ENCODE results near the gene SLC32A1. TPM values are rescaled to one million over a fixed set of nuclear protein-coding genes. Genes with fewer than 3 reads are reported as not detected.

The SLC32A1 gene
- total and polyA plus RNA-seq, 2 donors from 2014 or later, result not detected

GRCh38 chr20:38730167-38730988 is 6.1 kb downstream of the SLC32A1 start:
- Histone ChIP-seq H3K27me3 (ENCODE audit: control insufficient read depth, insufficient read depth, low read length) (peaks cover 57% of the 10 kb centered on the region), H3K36me3 (ENCODE audit: control insufficient read depth in 2 of 3, insufficient read depth in 3 of 3, low read length in 3 of 3) (no peaks in the 10 kb centered on the region), H3K4me3 (ENCODE audit: low read length in 3 of 3) (no peak overlapping the region), H3K9me3 (ENCODE audit: control insufficient read depth in 2 of 3, insufficient read depth in 1 of 3, low read length in 3 of 3) (no peaks in the 10 kb centered on the region), H3K9ac (ENCODE audit: low read length in 3 of 3) (no peak overlapping the region), H3K27ac (ENCODE audit: low read depth in 2 of 2, low read length in 2 of 2) (no peak overlapping the region), H3K4me1 (ENCODE audit: control insufficient read depth in 2 of 3, insufficient read depth in 2 of 3, low read depth in 1 of 3, low read length in 3 of 3) (peaks cover 0 to 14% (median 7%) of the 10 kb centered on the region in 3 donors)
- DNase-seq, result peak in 1 of 5 donors; percentile 56
- TF ChIP-seq CTCF (IDR thresholded peaks at IDR 0.05; ENCODE audit: borderline replicate concordance, extremely low read depth, insufficient read depth), result no peak
- intact Hi-C loops (cut with DNase I), result no loop called here
- FAIRE-seq, result no peak

GRCh38 chr20:38730989-38731737 is 6.9 kb downstream of the SLC32A1 start:
- Histone ChIP-seq H3K9me3 (ENCODE audit: control insufficient read depth in 2 of 3, insufficient read depth in 1 of 3, low read length in 3 of 3) (no peaks in the 10 kb centered on the region), H3K27ac (ENCODE audit: low read depth in 2 of 2, low read length in 2 of 2) (no peak overlapping the region), H3K9ac (ENCODE audit: low read length in 3 of 3) (no peak overlapping the region), H3K4me3 (ENCODE audit: low read length in 3 of 3) (peak overlapping the region in 2 of 3 donors; percentile 15 to 53), H3K4me1 (ENCODE audit: control insufficient read depth in 2 of 3, insufficient read depth in 2 of 3, low read depth in 1 of 3, low read length in 3 of 3) (peaks cover 0 to 10% (median 7%) of the 10 kb centered on the region in 3 donors), H3K27me3 (ENCODE audit: control insufficient read depth, insufficient read depth, low read length) (peaks cover 52% of the 10 kb centered on the region), H3K36me3 (ENCODE audit: control insufficient read depth in 2 of 3, insufficient read depth in 3 of 3, low read length in 3 of 3) (no peaks in the 10 kb centered on the region)
- intact Hi-C loops (cut with DNase I), result no loop called here
- peak; percentile 85 for TF ChIP-seq CTCF (IDR thresholded peaks at IDR 0.05; ENCODE audit: borderline replicate concordance, extremely low read depth, insufficient read depth)
- no peak for FAIRE-seq
- peak; percentile 82 to 86 (median 83) for DNase-seq

DNA sequence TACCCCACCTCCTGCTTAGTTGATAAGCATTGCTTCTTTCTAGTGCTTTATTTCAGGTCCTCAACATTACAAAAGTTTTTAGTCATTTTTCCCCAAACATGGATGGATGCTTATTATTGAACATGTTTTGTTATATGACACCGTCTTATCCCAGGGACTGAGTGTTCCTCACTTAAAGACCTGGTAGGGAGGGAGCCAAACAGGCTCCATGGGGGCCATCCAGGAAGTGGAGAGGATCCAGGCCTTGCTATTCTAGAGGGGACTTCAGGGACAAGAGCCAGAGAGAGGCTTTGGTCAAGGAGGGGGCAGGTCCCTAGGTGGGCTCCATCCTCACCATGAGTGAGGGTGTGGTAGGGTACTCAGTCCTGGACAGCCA is 7.4 kb downstream of the SLC32A1 start:
- no peak for FAIRE-seq
- peaks cover 52% of the 10 kb centered on the region for H3K27me3 ChIP-seq (ENCODE audit: control insufficient read depth, insufficient read depth, low read length)
- H3K9me3 ChIP-seq (ENCODE audit: control insufficient read depth in 2 of 3, insufficient read depth in 1 of 3, low read length in 3 of 3), result no peaks in the 10 kb centered on the region
- peaks cover 0 to 10% (median 7%) of the 10 kb centered on the region in 3 donors for H3K4me1 ChIP-seq (ENCODE audit: control insufficient read depth in 2 of 3, insufficient read depth in 2 of 3, low read depth in 1 of 3, low read length in 3 of 3)
- no peak overlapping the region for H3K4me3 ChIP-seq (ENCODE audit: low read length in 3 of 3)
- H3K27ac ChIP-seq (ENCODE audit: low read depth in 2 of 2, low read length in 2 of 2), result no peak overlapping the region
- DNase-seq, result no peak
- peak overlapping the region in 1 of 3 donors; percentile 2 for H3K9ac ChIP-seq (ENCODE audit: low read length in 3 of 3)
- intact Hi-C loops (cut with DNase I), result no loop called here
- TF ChIP-seq CTCF (IDR thresholded peaks at IDR 0.05; ENCODE audit: borderline replicate concordance, extremely low read depth, insufficient read depth), result no peak
- no peaks in the 10 kb centered on the region for H3K36me3 ChIP-seq (ENCODE audit: control insufficient read depth in 2 of 3, insufficient read depth in 3 of 3, low read length in 3 of 3)
